SW480 (cell line): ENCODE results near the gene LYST.
"Not testable (repeated sequence)": the region's sequence is repeated elsewhere in the genome, so short reads cannot be mapped to it uniquely, and the experiment has no call there.

Source experiments
- DNase-seq: peaks from one replicate; pipeline ENCODE4 v3.0.0-alpha.2; 2016; ENCODE audit warnings: low spot score

The LYST gene

GRCh38 chr1:235657747-235658526, 208.8 kb downstream of the LYST start:
- DNase-seq: no peak

GRCh38 chr1:235657269-235657668, 209.4 kb downstream of the LYST start:
- DNase-seq: peak; percentile 20

- DNase-seq: no peak
These were observed 214.3 kb downstream of the LYST start for GRCh38 chr1:235652364-235652763.

DNA sequence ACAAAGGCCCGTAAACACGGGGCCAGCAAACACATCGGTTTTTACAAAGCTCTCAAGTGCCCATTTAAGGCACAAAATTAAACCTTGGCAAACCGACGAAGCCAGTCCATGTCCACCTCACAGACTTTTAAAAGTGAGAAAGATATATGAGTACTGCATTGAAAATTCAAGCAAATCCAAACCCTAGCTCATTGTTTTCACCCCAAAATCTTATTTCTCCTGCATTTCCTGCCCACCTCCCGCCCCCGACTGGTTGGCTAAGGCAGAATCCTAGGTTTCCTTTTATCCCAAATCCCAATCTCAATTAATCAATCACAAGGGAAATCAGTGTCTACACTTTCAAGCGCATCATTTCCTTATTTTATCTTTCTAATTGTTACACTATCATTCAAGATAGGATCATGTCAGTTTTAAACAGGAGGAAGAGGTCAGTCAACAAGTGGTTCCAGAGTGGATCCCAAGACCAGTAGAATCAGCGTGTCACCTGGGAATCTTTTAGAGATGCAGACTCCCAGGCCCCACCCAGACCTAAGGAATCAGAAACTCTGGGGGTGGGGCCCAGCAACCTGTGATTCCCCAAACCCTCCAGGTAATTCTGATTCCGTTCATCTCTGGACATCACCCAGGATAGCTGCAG, 215.4 kb downstream of the LYST start:
- no peak for DNase-seq

DNA sequence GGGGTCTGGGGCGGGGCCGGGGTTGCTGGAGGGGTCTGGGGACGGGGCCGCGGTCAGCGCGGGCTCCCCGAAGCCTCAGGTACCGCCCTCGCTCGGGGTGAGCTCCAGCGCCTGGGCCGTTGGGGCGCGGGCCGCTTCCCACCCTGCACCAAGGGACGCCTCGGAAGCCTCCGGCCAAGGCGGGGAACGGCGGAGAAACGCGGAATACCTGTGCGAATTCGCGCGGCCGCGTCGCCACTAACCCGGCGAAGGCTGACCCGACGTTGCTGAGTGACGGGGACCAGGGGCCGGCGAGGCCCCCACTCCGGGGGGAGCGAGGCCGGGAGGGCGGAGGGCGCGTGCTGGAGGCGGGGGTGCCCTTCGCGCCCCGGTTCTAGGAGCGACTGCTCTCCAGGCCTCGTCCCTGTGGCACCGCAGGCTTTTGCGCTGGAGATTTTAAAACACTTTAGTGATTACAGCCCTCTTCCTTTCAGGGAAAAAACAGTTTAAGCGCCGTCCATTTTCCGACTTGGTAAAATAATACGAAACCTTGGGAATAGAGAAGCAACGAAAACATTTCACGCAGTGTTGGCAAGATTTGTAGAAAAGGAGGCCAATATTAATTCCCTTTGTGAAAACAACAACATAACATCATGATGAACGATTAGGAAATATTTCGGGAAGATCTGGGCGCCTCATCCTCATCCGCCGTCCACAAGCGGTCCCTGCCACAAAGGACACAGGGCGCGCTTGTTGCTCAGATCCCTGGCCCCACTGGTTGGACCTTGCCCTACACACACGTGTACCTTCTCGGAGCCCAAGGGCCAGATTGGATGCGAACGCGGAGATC, 216.2 kb downstream of the LYST start:
- DNase-seq: peak; percentile 85

- DNase-seq: peak; percentile 60
These were observed 217.1 kb downstream of the LYST start, which contains the start of gene GNG4 for GRCh38 chr1:235649368-235650163. TSS of gene GNG4 (minus strand) at chr1:235649784. CDS start at chr1:235583838, 65,946 bp downstream.

DNA sequence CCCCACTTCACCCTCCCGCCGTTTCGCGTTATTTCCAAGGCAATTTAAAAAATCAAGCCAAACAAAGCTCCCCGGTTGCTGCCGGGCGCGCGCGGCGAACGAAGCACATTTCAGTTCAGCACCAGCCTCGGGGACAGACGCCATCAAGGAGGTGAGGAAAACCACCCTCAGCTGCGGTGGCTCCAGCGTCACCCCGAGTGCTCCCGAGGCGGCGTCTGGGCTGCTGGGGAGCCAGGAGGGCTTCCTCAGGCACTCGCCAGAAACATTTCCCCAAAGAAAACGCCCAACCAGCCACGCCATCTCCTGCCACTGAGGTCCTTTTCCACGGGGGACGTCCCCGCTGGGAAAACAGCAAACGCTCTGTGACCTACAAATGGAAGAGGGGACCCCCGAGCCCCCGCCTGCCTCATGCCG, 217.7 kb downstream of the LYST start:
- peak; percentile 70 for DNase-seq

- DNase-seq: peak; percentile 69
These were observed 218.2 kb downstream of the LYST start for GRCh38 chr1:235648407-235648907.

DNA sequence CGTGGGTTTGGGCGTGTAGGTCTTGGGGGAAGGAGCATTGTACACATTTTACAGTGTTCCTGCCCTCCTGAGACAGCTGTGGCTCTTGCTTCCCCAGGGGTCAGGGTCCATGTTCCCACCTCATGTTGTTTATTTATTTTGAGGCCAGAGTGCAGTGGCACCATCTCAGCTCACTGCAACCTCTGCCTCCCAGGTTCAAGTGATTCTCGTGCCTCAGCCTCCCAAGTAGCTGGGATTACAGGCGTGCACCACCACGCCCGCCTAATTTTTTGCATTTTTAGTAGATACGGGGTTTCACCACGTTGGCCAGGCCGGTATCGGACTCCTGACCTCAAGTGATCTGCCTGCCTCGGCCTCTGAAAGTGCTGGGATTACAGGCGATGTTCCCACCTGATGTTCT, 219.2 kb downstream of the LYST start:
- DNase-seq: not testable (repeated sequence)

DNA sequence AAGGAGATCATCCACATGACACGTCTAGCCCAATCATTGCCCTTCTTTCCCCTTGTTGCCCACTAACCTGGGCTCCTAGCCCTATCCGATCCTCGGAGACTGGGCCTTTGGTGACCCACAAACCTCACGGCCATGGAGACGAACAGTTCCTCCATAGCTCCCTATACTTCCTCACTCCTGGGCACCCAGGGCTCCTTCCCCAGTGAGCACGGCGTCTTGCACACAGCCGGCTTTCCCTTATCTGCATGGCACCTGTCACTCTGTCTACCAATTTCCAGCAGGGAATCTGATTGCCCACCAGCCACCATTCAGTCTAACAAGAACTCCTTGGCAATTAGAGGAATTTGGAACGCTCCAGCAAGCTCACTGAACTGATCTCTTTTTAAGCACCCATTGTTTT, 220.2 kb downstream of the LYST start:
- no peak for DNase-seq

GRCh38 chr1:235644693-235645305, 221.9 kb downstream of the LYST start:
- no peak for DNase-seq

- DNase-seq: no peak
These were observed 222.6 kb downstream of the LYST start for GRCh38 chr1:235643837-235644692.

DNA sequence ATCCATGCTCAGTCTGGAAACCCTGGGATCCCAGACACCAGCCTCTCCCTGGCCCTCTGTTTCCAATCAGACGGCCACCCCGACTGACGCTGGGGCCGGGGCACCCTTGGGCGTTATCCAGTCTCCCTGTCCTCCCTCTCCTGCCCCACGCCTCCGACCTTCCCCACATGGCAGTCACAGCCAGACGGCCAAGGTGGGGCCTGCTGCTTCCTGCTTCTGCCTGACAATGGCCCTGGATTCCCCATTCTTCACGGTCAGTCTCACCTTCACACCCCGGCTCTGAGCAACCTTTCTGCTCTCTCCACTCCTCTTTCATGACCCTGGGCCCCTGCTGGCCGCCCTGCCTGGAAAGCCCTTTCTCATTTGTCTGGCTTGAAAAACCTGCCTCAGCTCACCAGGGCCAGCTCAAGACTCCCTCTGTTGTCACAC, 223.7 kb downstream of the LYST start:
- no peak for DNase-seq

DNA sequence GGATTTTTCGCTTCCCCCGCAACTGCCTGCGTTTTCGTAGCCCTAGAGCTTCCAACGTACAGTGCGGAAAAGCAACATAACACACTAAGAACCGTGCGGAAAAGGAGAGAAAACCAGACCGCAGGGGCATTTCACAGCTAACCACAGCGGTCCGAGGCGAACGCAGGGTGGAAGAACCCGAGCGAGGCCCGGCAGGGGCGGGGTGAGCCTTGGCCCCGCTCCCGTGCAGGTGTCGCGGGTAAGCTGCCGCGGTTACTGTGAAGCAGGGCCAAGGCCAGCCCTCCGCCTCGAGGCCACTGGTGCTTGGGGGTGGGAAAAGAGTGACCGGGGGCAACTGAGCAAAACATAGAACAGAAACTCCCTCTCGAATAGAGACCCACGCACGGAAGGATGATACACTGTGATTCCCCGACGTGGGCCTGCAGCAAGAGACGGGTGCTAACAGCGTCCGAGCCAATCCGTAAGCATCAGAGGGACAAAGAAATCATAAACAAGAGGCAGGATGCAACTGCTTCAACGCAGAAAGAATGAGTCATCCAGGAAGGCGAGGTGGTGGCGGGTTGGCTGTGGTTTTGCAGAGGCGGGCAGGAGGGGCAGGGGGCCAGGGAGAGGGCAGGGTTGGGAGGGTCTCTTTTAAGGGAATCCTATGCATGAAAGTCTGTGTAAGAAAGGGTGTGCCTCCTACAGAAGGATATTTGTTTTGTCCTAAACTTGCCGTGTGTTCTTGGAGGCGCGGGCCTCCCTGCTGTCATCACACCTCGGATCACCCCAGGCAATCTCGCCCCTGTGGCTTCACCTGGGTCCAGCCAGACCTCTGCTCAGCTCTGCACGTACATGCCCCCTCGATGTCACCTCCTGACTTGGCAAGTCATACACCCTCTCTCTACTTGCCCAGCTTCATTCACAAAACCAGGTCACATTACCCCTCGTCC, 224.4 kb downstream of the LYST start:
- peak; percentile 96 for DNase-seq

DNA sequence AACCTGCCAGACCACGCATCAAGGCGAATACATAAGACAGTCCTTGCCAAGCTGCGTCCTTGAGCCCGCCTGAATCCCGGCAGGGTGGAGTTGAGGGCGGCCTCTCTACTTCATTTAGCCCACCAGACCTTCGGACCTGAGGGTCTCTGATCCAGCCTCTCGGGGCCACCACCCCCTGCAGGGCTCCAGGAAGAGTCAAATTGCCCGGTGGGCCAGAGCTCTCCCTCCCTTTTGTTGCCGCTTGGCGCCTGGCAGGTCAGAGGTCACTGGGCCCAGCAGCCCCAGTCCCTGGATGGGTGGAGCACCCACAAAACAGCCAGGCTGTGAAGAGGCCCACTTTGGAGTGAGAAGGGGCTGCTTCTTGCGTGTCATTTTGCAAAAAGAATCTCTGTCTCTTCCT, 226.1 kb downstream of the LYST start:
- no peak for DNase-seq

DNA sequence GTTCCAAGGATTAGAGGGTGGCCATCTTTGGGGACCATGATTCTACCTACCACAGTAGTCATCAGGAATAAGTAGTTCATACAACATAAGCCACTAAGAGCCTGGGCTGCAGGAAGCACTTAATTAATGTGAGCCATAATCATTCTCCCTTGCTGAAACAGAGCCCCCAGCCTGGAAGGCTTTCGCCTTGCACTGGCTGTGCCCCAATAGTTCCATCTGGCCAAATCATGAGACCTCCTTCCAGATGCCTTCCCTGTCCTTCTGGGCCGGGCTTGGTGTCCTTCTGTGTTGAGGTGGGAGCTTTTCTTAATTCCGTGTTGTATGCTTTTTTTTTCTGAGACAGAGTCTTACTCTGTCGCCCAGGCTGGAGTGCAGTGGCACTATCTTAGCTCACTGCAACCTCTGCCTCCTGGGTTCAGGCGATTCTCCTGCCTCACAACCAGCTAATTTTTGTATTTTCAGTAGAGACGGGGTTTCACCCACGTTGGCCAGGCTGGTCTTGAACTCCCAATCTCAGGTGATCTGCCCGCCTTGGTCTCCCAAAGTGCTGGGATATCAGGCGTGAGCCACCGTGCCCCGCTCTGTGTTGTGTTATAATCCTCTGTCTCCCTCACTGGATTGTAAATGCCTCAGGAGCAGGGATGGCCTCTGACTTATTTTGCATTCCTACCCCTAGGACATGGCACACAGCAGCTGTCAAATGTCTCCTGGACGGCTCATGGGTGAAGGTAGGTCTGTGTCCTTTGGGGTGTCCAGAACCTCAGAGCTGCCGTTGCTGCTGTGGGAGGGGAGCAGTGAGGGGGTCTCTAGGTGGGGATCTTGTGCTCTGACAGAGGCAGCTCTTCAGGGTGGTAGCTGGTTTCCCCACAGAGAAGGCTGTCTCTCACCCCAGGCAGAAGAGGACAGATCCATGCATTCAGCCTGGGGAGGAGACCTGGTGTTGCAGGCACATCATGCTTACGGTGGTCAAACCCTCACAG, 227.2 kb downstream of the LYST start:
- no peak for DNase-seq

DNA sequence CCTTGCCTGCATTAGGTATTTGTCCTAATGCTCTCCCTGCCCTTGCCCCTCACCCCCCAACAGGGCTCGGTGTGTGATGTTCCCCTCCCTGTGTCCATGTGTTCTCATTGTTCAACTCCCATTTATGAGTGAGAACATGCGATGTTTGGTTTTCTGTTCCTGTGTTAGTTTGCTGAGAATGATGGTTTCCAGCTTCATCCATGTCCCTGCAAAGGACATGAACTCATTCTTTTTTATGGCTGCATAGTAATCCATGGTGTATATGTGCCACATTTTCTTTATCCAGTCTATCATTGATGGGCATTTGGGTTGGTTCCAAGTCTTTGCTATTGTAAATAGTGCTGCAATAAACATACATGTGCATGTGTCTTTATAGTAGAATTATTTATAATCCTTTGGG, 228.1 kb downstream of the LYST start:
- not testable (repeated sequence) for DNase-seq
